CD14-positive monocyte (primary cell): ENCODE results near the gene CDKN1C. TPM values are rescaled to one million over a fixed set of nuclear protein-coding genes. Genes with fewer than 3 reads are reported as not detected.

ENCODE experiments used
- DNase-seq, 3 donors: peaks; one replicate each; pipeline ENCODE4 v3.0.0-alpha.2; 2011 to 2022
- H2AFZ ChIP-seq: 2 replicates; pipeline ENCODE4 v1.6.0; 2012; ENCODE audit warnings: mild to moderate bottlenecking, low read depth, low read length, inconsistent platforms; ENCODE audit not compliant: insufficient read depth, poor library complexity, severe bottlenecking
- H3K27ac ChIP-seq, 2 donors: 1 replicate in 1 of 2; 2 replicates in 1 of 2; pipeline ENCODE4 v1.5.1; 2012 to 2013; ENCODE audit warnings: low read length in 2 of 2, control low read depth in 1 of 2, inconsistent platforms in 1 of 2, low read depth in 1 of 2, mild to moderate bottlenecking in 1 of 2
- H3K27me3 ChIP-seq, 2 donors: one replicate each; pipeline versions ENCODE4 v1.6.0 to v1.6.1; 2011 to 2013; ENCODE audit warnings: low read length in 2 of 2; ENCODE audit not compliant: control insufficient read depth in 2 of 2, insufficient read depth in 2 of 2
- H3K36me3 ChIP-seq, 2 donors: replicated peaks in 1 of 2; 1 replicate in 1 of 2; 2 replicates in 1 of 2; pipeline versions ENCODE4 v1.5.1 to v1.6.1; 2012 to 2013; ENCODE audit warnings: low read length in 2 of 2, control low read depth in 1 of 2, inconsistent platforms in 1 of 2, mild to moderate bottlenecking in 1 of 2; ENCODE audit not compliant: insufficient read depth in 2 of 2, control insufficient read depth in 1 of 2
- H3K4me1 ChIP-seq, 2 donors: 1 replicate in 1 of 2; 2 replicates in 1 of 2; pipeline versions ENCODE4 v1.5.1 to v1.6.1; 2012 to 2013; ENCODE audit warnings: low read length in 2 of 2, control low read depth in 1 of 2, inconsistent platforms in 1 of 2, mild to moderate bottlenecking in 1 of 2, moderate library complexity in 1 of 2; ENCODE audit not compliant: insufficient read depth in 2 of 2, control insufficient read depth in 1 of 2
- H3K4me2 ChIP-seq: replicated peaks from 2 replicates; pipeline ENCODE3; 2012; ENCODE audit warnings: low read length, moderate library complexity, mild to moderate bottlenecking; ENCODE audit not compliant: poor library complexity, severe bottlenecking; ENCODE audit errors: extremely low read depth
- H3K4me3 ChIP-seq, 3 experiments: fragments of 200-600 bp in 1 of 3; sonication (generic) in 1 of 3; replicated peaks in 1 of 3; 1 replicate in 2 of 3; 2 replicates in 1 of 3; pipeline ENCODE4 v1.5.1; 2011 to 2013; ENCODE audit warnings: low read length in 3 of 3, mild to moderate bottlenecking in 3 of 3, control low read depth in 2 of 3, low read depth in 2 of 3, inconsistent platforms in 1 of 3, moderate library complexity in 1 of 3
- H3K79me2 ChIP-seq: 2 replicates; pipeline ENCODE4 v1.6.0; 2012; ENCODE audit warnings: mild to moderate bottlenecking, control low read depth, inconsistent platforms, low read length, moderate library complexity; ENCODE audit not compliant: insufficient read depth
- H3K9ac ChIP-seq: 2 replicates; pipeline ENCODE4 v1.6.0; 2017; ENCODE audit warnings: low read length, mild to moderate bottlenecking; ENCODE audit not compliant: insufficient read depth, poor library complexity, severe bottlenecking
- H3K9me3 ChIP-seq, 2 donors: replicated peaks in 1 of 2; 1 replicate in 1 of 2; 2 replicates in 1 of 2; pipeline versions ENCODE4 v1.5.1 to v1.6.1; 2012 to 2013; ENCODE audit warnings: low read length in 2 of 2, control low read depth in 1 of 2; ENCODE audit not compliant: control insufficient read depth in 1 of 2, insufficient read depth in 1 of 2
- H4K20me1 ChIP-seq: 2 replicates; pipeline ENCODE4 v1.6.0; 2012; ENCODE audit warnings: mild to moderate bottlenecking, low read length, control low read depth, moderate library complexity; ENCODE audit not compliant: insufficient read depth
- H3K27ac Mint-ChIP-seq, 7 donors: one replicate each; pipeline ENCODE4 v1.8.0; 2020; ENCODE audit warnings: mild to moderate bottlenecking in 7 of 7, mixed read lengths in 7 of 7, moderate library complexity in 6 of 7, inconsistent platforms in 2 of 7
- H3K27me3 Mint-ChIP-seq, 3 donors: one replicate each; pipeline ENCODE4 v1.8.0; 2021 to 2022; ENCODE audit warnings: low read depth in 3 of 3, mild to moderate bottlenecking in 3 of 3, mixed read lengths in 3 of 3, moderate library complexity in 3 of 3, inconsistent platforms in 1 of 3
- H3K36me3 Mint-ChIP-seq, 2 donors: one replicate each; pipeline ENCODE4 v1.8.0; 2020; ENCODE audit warnings: mixed read lengths in 2 of 2, inconsistent platforms in 1 of 2, mild to moderate bottlenecking in 1 of 2
- H3K4me1 Mint-ChIP-seq: one replicate; pipeline ENCODE4 v1.8.0; 2020; ENCODE audit warnings: mild to moderate bottlenecking, mixed read lengths
- H3K4me3 Mint-ChIP-seq, 2 donors: one replicate each; pipeline ENCODE4 v1.8.0; 2020; ENCODE audit warnings: mild to moderate bottlenecking in 2 of 2, mixed read lengths in 2 of 2, moderate library complexity in 1 of 2
- H3K9me3 Mint-ChIP-seq, 7 donors: one replicate each; pipeline ENCODE4 v1.8.0; 2020 to 2022; ENCODE audit warnings: mixed read lengths in 7 of 7, mild to moderate bottlenecking in 6 of 7, moderate library complexity in 6 of 7, inconsistent platforms in 2 of 7
- whole genome bisulfite sequencing: methylation state at CpG from one replicate; pipeline ENCODE4 v1.1.5; 2013; ENCODE audit warnings: missing lambda C conversion rate; ENCODE audit not compliant: insufficient coverage; 5-methylcytosine and 5-hydroxymethylcytosine counted together
- intact Hi-C, 2 donors: fragments of 100-400 bp; cut with micrococcal nuclease; formaldehyde crosslinking; loops; one replicate each; pipeline versions ENCODE4 v1.15.0 to v1.15.1; 2023
- polyA plus RNA-seq, 3 donors: library from polyadenylated mRNA; depleted of rRNA in 1 of 3; unstranded in 2 of 3; stranded (reverse) in 1 of 3; fragments of 300-500 nt in 2 of 3; fragments of >200 nt in 1 of 3; fragmentation: Illumina TruSeq in 2 of 3; gene quantifications; 1 replicate in 2 of 3; 2 replicates in 1 of 3; pipeline ENCODE4 v1.2.3, GENCODE V29; 2012 to 2021
- TF ChIP-seq, protein P1 (sequence below): fragments of 200-600 bp; IDR thresholded peaks from one replicate; pipeline ENCODE4 v1.8.0; 2022; ENCODE audit warnings: antibody characterized with exemption, mild to moderate bottlenecking

CDKN1C gene
- polyA plus RNA-seq, 3 donors = 3.2 to 36.4 (median 4.7) TPM

GRCh38 chr11:2835751-2836150 lies 49.8 kb downstream of the CDKN1C start:
- no peaks in the 10 kb centered on the region for H3K27me3 ChIP-seq
- peaks cover 15 to 23% of the 10 kb centered on the region in 2 donors for H3K4me1 ChIP-seq
- TF ChIP-seq, protein P1, sequence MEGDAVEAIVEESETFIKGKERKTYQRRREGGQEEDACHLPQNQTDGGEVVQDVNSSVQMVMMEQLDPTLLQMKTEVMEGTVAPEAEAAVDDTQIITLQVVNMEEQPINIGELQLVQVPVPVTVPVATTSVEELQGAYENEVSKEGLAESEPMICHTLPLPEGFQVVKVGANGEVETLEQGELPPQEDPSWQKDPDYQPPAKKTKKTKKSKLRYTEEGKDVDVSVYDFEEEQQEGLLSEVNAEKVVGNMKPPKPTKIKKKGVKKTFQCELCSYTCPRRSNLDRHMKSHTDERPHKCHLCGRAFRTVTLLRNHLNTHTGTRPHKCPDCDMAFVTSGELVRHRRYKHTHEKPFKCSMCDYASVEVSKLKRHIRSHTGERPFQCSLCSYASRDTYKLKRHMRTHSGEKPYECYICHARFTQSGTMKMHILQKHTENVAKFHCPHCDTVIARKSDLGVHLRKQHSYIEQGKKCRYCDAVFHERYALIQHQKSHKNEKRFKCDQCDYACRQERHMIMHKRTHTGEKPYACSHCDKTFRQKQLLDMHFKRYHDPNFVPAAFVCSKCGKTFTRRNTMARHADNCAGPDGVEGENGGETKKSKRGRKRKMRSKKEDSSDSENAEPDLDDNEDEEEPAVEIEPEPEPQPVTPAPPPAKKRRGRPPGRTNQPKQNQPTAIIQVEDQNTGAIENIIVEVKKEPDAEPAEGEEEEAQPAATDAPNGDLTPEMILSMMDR = no peak
- H2AFZ ChIP-seq = no peak overlapping the region
- Mint-ChIP-seq H3K9me3 (no peaks in the 10 kb centered on the region), H3K27ac (no peak overlapping the region), H3K4me3 (no peak overlapping the region), H3K4me1 (peaks cover 19% of the 10 kb centered on the region), H3K27me3 (peaks cover 4 to 17% (median 13%) of the 10 kb centered on the region in 3 donors), H3K36me3 (peaks cover 5% of the 10 kb centered on the region in 2 donors)
- no peak overlapping the region for H3K27ac ChIP-seq
- peaks cover 51% of the 10 kb centered on the region for H4K20me1 ChIP-seq
- H3K4me3 ChIP-seq = no peak overlapping the region
- no peak overlapping the region for H3K9ac ChIP-seq
- no peak overlapping the region for H3K4me2 ChIP-seq
- no peaks in the 10 kb centered on the region for H3K36me3 ChIP-seq
- intact Hi-C loops = no loop called here
- WGBS = 91% methylated on average over 17 of the region's 17 CpGs
- no peaks in the 10 kb centered on the region for H3K9me3 ChIP-seq
- no peaks in the 10 kb centered on the region for H3K79me2 ChIP-seq
- DNase-seq = no peak

DNA sequence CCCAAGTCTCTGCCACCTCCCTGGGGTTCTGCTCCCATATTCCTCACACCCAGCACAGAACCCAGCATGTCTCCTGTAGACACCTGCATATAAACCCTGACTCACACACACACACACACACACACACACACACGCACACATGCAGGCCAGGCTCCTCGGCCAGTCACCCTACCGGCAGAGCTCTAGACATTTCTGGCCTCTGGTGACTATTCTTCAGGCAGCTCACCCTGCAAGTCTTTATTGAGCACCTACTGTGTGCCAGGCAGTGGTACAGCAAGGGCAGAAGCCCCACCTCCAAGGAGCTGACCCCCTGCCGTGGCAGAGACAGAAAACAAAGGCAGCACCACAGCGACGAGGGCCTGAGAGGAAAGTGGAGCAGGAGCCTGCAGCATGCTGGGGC lies 50.3 kb downstream of the CDKN1C start:
- no peak overlapping the region for H3K9ac ChIP-seq
- Mint-ChIP-seq H3K27ac (peak overlapping the region in 1 of 7 donors; percentile 41), H3K4me1 (peaks cover 22% of the 10 kb centered on the region), H3K27me3 (peaks cover 4 to 17% (median 13%) of the 10 kb centered on the region in 3 donors), H3K36me3 (peaks cover 5% of the 10 kb centered on the region in 2 donors), H3K9me3 (no peaks in the 10 kb centered on the region), H3K4me3 (no peak overlapping the region)
- intact Hi-C loops = no loop called here
- peaks cover 56% of the 10 kb centered on the region for H4K20me1 ChIP-seq
- no peaks in the 10 kb centered on the region for H3K79me2 ChIP-seq
- 85% methylated on average over 6 of the region's 6 CpGs for WGBS
- no peak overlapping the region for H3K27ac ChIP-seq
- H3K4me1 ChIP-seq = peaks cover 15 to 27% of the 10 kb centered on the region in 2 donors
- H3K36me3 ChIP-seq = no peaks in the 10 kb centered on the region
- H3K9me3 ChIP-seq = no peaks in the 10 kb centered on the region
- H2AFZ ChIP-seq = no peak overlapping the region
- H3K4me2 ChIP-seq = no peak overlapping the region
- DNase-seq = no peak
- H3K27me3 ChIP-seq = no peaks in the 10 kb centered on the region
- TF ChIP-seq, protein P1 = no peak
- H3K4me3 ChIP-seq = no peak overlapping the region
